ENCODE results near the gene STX12.

- no peak for TF ChIP-seq POLR2A (IDR thresholded peaks at IDR 0.05; ENCODE audit: low read length)
- no peak for TF ChIP-seq GATA1 (IDR thresholded peaks at IDR 0.05; ENCODE audit: low read depth, low read length)
Observed at GRCh38 chr1:27811741-27812500, 38.9 kb downstream of the STX12 start.
